Endothelial cell of umbilical vein (primary cell): ENCODE results near the gene HES3. TPM values are rescaled to one million over a fixed set of nuclear protein-coding genes. Genes with fewer than 3 reads are reported as not detected.

Source experiments
- BruUV-seq: library from RNA; stranded (reverse); fragments of 400-500 nt; replicated peaks from 2 replicates; lab custom pipeline; 2021; lab: Mats Ljungman, UMichigan
- CTCF ChIA-PET: fragments of 300-600, 350-600 bp; sonication (Branson Sonifier 250); formaldehyde crosslinking; loops from one replicate; lab custom pipeline; 2021; ENCODE audit warnings: antibody characterized with exemption, inconsistent platforms; lab: Charles Lee
- POLR2A ChIA-PET: fragments of 300-600, 350-600 bp; sonication (Branson Sonifier 250); formaldehyde crosslinking; loops from one replicate; lab custom pipeline; 2021; ENCODE audit warnings: antibody characterized with exemption, inconsistent platforms; lab: Charles Lee
- DNase-seq: peaks from one replicate; pipeline ENCODE4 v3.0.0-alpha.2; 2011; ENCODE audit warnings: low read depth, low spot score
- FAIRE-seq: peaks from 2 replicates; lab custom pipeline; 2011; peaks lifted over from hg19 to GRCh38; lab: Jason Lieb, UNC
- H2AFZ ChIP-seq: 2 replicates; pipeline ENCODE4 v1.6.0; 2012; ENCODE audit warnings: low read depth, low read length, control low read depth, inconsistent platforms
- H3K27ac ChIP-seq: 2 replicates; pipeline ENCODE4 v1.5.1; 2011; ENCODE audit warnings: low read depth, mild to moderate bottlenecking, control low read depth, low read length, moderate library complexity; ENCODE audit not compliant: insufficient read depth
- H3K27me3 ChIP-seq, 2 experiments: 2 replicates each; pipeline versions ENCODE4 v1.6.0 to v1.6.1; 2011; ENCODE audit warnings: low read length in 2 of 2, mixed read lengths in 1 of 2; ENCODE audit not compliant: control insufficient read depth in 2 of 2, insufficient read depth in 2 of 2
- H3K36me3 ChIP-seq, 2 experiments: 2 replicates in 1 of 2; 3 replicates in 1 of 2; pipeline ENCODE4 v1.5.1; 2011; ENCODE audit warnings: low read length in 2 of 2, mild to moderate bottlenecking in 1 of 2, moderate library complexity in 1 of 2; ENCODE audit not compliant: control insufficient read depth in 2 of 2, insufficient read depth in 2 of 2; ENCODE audit errors: extremely low read depth in 1 of 2
- H3K4me1 ChIP-seq: 3 replicates; pipeline ENCODE4 v1.5.1; 2011; ENCODE audit warnings: mild to moderate bottlenecking, low read length; ENCODE audit not compliant: control insufficient read depth, insufficient read depth; ENCODE audit errors: extremely low read depth
- H3K4me2 ChIP-seq: 2 replicates; pipeline ENCODE4 v1.6.1; 2011; ENCODE audit warnings: low read length, control low read depth, mixed read lengths; ENCODE audit not compliant: insufficient read depth
- H3K4me3 ChIP-seq, 3 experiments: fragments of 200-600 bp in 1 of 3; sonication (generic), shearing (Covaris generic) in 1 of 3; replicated peaks in 1 of 3; 2 replicates each; pipeline ENCODE4 v1.5.1; 2011 to 2016; ENCODE audit warnings: control low read depth in 3 of 3, low read length in 3 of 3, mild to moderate bottlenecking in 2 of 3, inconsistent platforms in 1 of 3, low read depth in 1 of 3, moderate library complexity in 1 of 3; ENCODE audit not compliant: insufficient read depth in 1 of 3
- H3K79me2 ChIP-seq: 2 replicates; pipeline ENCODE4 v1.6.0; 2012; ENCODE audit warnings: low read length, inconsistent platforms; ENCODE audit not compliant: control insufficient read depth, insufficient read depth
- H3K9ac ChIP-seq: replicated peaks from 2 replicates; pipeline ENCODE3; 2011; ENCODE audit warnings: low read length, control low read depth; ENCODE audit not compliant: insufficient read depth; ENCODE audit errors: extremely low read depth
- H3K9me1 ChIP-seq: replicated peaks from 3 replicates; pipeline ENCODE4 v1.6.0; 2011; ENCODE audit warnings: mild to moderate bottlenecking, low read length; ENCODE audit not compliant: control insufficient read depth, insufficient read depth; ENCODE audit errors: extremely low read depth
- H3K9me3 ChIP-seq: replicated peaks from 2 replicates; pipeline ENCODE4 v1.5.1; 2012; ENCODE audit warnings: low read length, inconsistent platforms; ENCODE audit not compliant: control insufficient read depth, insufficient read depth
- H4K20me1 ChIP-seq: replicated peaks from 2 replicates; pipeline ENCODE3; 2011; ENCODE audit warnings: mild to moderate bottlenecking, low read length; ENCODE audit not compliant: control insufficient read depth, insufficient read depth; ENCODE audit errors: extremely low read depth
- CTCF ChIP-seq, 2 donors: IDR thresholded peaks; 1 replicate in 1 of 2; 2 replicates in 1 of 2; pipeline ENCODE4 v1.5.1; 2011; ENCODE audit warnings: low read length in 2 of 2, mild to moderate bottlenecking in 2 of 2, moderate library complexity in 2 of 2, control low read depth in 1 of 2, inconsistent platforms in 1 of 2, low read depth in 1 of 2; ENCODE audit not compliant: insufficient read depth in 1 of 2; ENCODE audit errors: extremely low read depth in 1 of 2
- EZH2 ChIP-seq: IDR thresholded peaks from 2 replicates; pipeline ENCODE4 v1.6.1; 2012; ENCODE audit warnings: borderline replicate concordance, low read depth, mild to moderate bottlenecking, moderate library complexity, low read length, inconsistent platforms; ENCODE audit not compliant: severe bottlenecking
- FOS ChIP-seq: IDR thresholded peaks from 2 replicates; pipeline ENCODE4 v1.6.1; 2011; ENCODE audit warnings: mild to moderate bottlenecking, low read length, moderate library complexity, borderline replicate concordance; ENCODE audit not compliant: insufficient read depth
- GATA2 ChIP-seq: IDR thresholded peaks from 2 replicates; pipeline ENCODE4 v1.7.0; 2011; ENCODE audit warnings: low read depth, mild to moderate bottlenecking, moderate library complexity, mixed read lengths, low read length; ENCODE audit not compliant: insufficient read length, insufficient read depth
- JUN ChIP-seq: IDR thresholded peaks from 2 replicates; pipeline ENCODE4 v1.6.1; 2011; ENCODE audit warnings: borderline replicate concordance, low read depth; ENCODE audit not compliant: insufficient read length, insufficient read depth
- MYC ChIP-seq: IDR thresholded peaks from one replicate; pipeline ENCODE4 v1.6.1; 2011; ENCODE audit warnings: mild to moderate bottlenecking, low read depth, low read length
- POLR2A ChIP-seq: IDR thresholded peaks from 2 replicates; pipeline ENCODE4 v1.6.1; 2012; ENCODE audit warnings: low read depth, mild to moderate bottlenecking, control low read depth, low read length
- POLR2AphosphoS5 ChIP-seq: IDR thresholded peaks from 2 replicates; pipeline ENCODE4 v1.6.1; 2012; ENCODE audit warnings: low read depth, mild to moderate bottlenecking, control low read depth, low read length, moderate library complexity; ENCODE audit not compliant: insufficient read depth
- dilution Hi-C: fragments of 300-500 bp; cut with MboI; formaldehyde crosslinking; loops from one replicate; pipeline ENCODE4 v1.15.0; 2019; ENCODE audit warnings: low sequenced_read_pairs; ENCODE audit not compliant: extremely low pct_ligation_motif_present
- intact Hi-C: fragments of 100-400 bp; cut with micrococcal nuclease; formaldehyde crosslinking; loops from one replicate; pipeline ENCODE4 v1.10.0; 2022
- polyA plus RNA-seq, 4 experiments: library from polyadenylated mRNA; depleted of rRNA in 3 of 4; stranded (reverse) in 3 of 4; unstranded in 1 of 4; fragments of >200 nt; gene quantifications; 2 replicates each; pipeline versions ENCODE4 v1.2.1 to v1.2.3, GENCODE V29; 2011 to 2012; ENCODE audit warnings: missing spikeins in 1 of 4
- total RNA-seq: library from RNA; stranded (reverse); gene quantifications from 2 replicates; pipeline ENCODE4 v1.2.3, GENCODE V29; 2021
- TF ChIP-seq, protein P1 (sequence below): IDR thresholded peaks from 2 replicates; pipeline ENCODE4 v1.6.1; 2011; ENCODE audit not compliant: insufficient read depth, insufficient read length

Gene HES3
- total and polyA plus RNA-seq, 2 donors (not counting 3 experiments of a cell fraction or from before 2014, with no cell fraction given), result not detected

DNA sequence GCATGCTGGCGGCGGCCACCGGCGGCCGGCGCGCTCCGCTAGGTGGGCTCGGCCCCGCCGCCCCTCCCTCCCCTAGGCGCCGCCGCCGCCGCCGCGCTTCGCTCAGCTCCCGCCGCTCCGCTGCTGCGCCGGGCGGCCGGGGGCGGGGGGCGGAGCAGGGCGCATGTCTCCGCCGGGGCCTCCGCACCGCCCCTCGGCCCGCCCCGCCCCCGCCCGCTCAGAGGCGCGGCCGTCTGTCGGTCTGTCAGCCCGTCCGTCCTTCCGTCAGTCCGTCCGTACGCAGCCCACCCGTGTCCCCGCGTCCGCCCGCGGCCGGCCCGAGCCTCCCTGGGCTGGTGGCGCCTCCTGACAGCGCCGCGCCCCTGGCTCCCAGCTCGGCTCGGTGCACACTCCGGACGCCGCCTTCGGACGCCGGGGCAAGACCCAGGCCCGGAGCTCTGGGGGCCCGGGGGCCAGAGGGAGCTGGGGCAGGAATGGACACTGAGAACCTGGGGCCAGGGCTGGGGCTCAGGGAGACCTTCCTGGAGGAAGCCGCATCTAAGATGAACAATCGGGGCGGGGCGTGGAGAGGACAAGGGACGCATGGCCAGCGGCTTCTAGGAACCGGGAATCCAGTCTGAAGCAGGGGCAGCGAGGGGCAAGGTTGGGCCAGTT, 17.1 kb downstream of the HES3 start, which contains the start of gene GPR153:
GPR153 (minus strand) TSS at position 138 of the 654 bp plus-strand sequence. CDS start 6,193 bp downstream, outside the sequence.
- dilution Hi-C loops (no loop called here), intact Hi-C loops (loop anchor here (1.0 to 5.0 kb wide), 3 partner anchors 15 to 161 kb away; partner anchors contain the start of gene ESPN)
- FAIRE-seq (no peak), DNase-seq (peak; percentile 15)
- Histone ChIP-seq H3K4me3 (peak within 1 kb of the TSS; percentile 24 to 55 (median 34)), H4K20me1 (no peaks in the 10 kb centered on the region), H3K27ac (no peak within 1 kb of the TSS), H3K4me1 (no peaks in the 10 kb centered on the region), H3K27me3 (no peaks in the 10 kb centered on the region), H3K9ac (no peak within 1 kb of the TSS), H3K4me2 (peak within 1 kb of the TSS; percentile 38), H3K79me2 (no peaks in the 10 kb centered on the region), H3K9me1 (no peaks in the 10 kb centered on the region), H3K9me3 (no peaks in the 10 kb centered on the region), H2AFZ (peak within 1 kb of the TSS; percentile 63), H3K36me3 (no peaks in the 10 kb centered on the region)
- TF ChIP-seq GATA2 (no peak), FOS (no peak), CTCF (IDR thresholded peaks at IDR 0.05; ENCODE audit: extremely low read depth in 1 of 2, insufficient read depth in 1 of 2, low read depth in 1 of 2, low read length in 2 of 2) (no peak), JUN (no peak), POLR2A (no peak), MYC (no peak), POLR2AphosphoS5 (peak; percentile 38), EZH2 (no peak)
- TF ChIP-seq, protein P1, sequence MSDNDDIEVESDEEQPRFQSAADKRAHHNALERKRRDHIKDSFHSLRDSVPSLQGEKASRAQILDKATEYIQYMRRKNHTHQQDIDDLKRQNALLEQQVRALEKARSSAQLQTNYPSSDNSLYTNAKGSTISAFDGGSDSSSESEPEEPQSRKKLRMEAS, result no peak
- ChIA-PET CTCF (interaction anchor here (0.9 to 3.6 kb wide), 5 partner anchors 11 to 56 kb away, joined by 3 to 13 read pairs (median 3); no protein-coding TSS in a partner anchor), POLR2A (no interaction called here)
- BruUV-seq, result no TSS peak
